ENCODE results near the gene FAIM2.

DNA sequence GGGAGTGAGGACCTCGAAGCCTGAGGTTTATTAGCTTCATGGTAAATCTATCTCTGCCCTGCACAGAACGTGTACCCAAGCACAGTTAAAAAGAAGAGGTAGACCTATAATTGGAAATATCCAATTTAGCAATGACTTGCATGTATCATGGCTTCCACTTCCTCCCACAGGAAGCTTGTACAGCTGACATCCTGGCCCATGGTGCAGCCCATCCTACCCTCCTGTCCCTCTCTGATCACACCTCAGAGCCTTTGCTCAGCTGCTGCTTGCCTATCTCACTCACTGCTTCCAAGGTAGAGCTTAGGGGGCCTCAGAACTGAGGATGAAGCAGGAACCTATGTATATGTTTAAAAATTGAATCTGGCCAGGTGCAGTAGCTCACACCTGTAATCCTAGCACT is 56.5 kb downstream of the FAIM2 start:
- TF ChIP-seq, protein P1, sequence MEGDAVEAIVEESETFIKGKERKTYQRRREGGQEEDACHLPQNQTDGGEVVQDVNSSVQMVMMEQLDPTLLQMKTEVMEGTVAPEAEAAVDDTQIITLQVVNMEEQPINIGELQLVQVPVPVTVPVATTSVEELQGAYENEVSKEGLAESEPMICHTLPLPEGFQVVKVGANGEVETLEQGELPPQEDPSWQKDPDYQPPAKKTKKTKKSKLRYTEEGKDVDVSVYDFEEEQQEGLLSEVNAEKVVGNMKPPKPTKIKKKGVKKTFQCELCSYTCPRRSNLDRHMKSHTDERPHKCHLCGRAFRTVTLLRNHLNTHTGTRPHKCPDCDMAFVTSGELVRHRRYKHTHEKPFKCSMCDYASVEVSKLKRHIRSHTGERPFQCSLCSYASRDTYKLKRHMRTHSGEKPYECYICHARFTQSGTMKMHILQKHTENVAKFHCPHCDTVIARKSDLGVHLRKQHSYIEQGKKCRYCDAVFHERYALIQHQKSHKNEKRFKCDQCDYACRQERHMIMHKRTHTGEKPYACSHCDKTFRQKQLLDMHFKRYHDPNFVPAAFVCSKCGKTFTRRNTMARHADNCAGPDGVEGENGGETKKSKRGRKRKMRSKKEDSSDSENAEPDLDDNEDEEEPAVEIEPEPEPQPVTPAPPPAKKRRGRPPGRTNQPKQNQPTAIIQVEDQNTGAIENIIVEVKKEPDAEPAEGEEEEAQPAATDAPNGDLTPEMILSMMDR (conservative IDR thresholded peaks at IDR 0.05) = no peak
- no peak for TF ChIP-seq ZFX (IDR thresholded peaks at IDR 0.05)

All from C4-2B (cell line).